HG02981 (cell line): ENCODE data around the gene CSTPP1.

Source experiments
- ATAC-seq: cut with Tn5 transposase; IDR thresholded peaks from one replicate; pipeline ENCODE4 v1.9.1; 2021; ENCODE audit warnings: mild to moderate bottlenecking, moderate library complexity; ENCODE audit not compliant: unreplicated experiment

CSTPP1 gene

DNA sequence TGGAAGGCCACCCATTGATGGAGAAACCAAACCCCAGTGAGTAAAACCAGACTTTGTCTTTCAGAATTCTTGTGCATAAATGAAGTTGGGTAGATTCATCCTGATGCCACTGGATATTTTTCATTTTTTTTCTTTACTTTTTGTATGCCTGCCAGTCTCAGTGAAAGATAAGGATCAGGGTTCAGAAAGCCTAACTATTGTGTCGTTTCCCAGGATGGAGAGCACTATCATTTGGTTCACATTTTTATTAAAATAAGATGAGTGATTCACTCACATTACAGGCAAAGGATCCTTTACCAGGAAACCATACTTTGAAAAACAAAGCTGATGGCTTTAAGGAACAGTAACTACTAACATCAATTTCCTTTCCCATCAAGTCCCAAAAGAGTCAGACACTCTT lies 188.1 kb downstream of the CSTPP1 start:
- no peak for ATAC-seq

DNA sequence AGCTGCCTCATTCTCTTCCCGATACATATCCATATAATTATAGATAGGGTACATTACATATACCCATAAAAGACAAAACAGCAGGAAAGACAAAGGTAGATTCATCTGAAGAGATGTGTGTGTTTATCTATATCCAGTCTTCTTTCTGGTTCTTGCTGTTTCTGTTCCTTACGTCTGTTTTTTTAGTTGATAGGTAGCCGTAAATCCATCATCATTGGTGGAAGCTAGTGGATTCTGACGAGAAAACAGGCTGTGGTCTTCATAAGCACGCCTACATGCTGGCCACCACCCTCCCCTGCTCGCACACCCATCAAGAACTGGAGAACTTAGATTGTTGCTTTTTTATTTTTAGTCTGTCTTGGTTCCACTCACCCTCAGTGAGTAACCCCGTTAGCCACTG lies 188.5 kb downstream of the CSTPP1 start:
- ATAC-seq: no peak

DNA sequence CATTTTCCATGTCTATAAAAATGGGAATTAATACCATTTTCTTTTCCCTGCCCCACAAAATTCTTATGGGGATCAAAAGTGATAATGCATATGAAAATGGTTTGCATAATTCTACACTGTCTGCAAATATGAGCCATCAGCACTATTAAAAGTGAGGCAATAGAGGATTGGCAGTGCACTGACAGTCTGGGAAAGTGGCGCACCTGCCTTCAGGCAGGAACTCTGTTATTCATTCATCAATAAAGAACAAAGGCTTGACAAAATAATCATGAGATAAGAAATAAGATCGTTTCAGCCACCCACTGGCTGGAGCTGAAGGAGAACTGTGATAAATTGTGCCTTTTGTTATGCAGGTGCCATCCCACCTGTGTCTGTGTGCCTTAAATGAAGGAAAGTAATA lies 190.7 kb downstream of the CSTPP1 start:
- ATAC-seq: no peak

DNA sequence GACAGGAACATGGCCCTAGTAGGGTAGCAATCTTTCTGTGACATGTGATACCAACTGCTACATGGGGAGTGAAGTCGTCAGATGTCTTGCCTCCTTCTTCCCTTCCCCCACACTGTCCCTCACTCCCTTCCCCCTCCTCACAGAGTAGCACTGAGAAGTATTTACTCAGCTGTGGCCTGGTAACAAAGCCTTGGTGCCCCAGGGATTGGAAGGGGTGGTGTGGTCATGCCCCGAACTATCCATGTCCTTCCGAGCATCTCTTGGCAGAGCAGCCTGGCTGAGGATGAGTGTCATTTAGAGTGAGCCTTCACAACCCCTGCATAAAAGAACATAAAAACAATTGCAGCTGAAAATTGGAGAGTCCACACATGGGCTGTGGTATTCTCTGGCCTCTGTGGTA lies 194.0 kb downstream of the CSTPP1 start:
- ATAC-seq: no peak

DNA sequence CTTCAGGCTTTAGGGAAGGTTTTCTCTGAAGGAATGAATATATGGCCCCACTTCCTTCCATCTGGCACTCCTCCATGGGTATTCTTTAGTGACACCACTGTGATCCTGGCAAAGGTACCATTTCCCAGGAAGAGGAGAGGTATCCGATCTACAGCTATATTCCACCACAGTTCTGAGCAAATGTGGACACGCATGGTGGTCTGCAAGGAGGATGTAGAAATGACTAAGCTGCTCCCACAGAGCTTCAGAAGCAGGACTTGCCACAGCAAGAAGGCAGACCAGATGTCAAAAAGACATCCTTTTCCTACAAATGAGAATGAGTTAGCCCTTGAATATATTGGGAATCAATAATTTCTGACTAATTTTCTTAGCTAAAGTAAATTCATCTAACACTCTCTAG lies 194.6 kb downstream of the CSTPP1 start:
- no peak for ATAC-seq

DNA sequence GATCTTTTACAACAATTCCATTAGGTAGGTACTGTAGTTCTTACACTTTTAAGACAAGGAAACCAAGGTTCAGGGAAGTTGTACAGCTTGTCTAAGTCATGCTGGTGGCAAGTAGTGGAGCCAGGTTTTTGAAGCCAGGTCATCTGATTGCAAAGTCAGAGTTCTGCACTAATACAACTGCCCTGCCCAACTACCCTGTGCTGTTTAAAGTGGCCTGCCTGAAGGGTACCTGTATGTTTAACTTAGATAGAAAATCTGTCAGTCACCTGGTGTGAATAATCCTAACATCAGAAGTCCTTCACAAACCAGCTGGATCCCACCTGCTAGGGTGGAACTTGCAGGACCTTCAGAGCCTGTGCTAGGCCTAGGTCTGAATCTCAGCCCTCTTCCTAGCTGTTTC lies 195.9 kb downstream of the CSTPP1 start:
- no peak for ATAC-seq

DNA sequence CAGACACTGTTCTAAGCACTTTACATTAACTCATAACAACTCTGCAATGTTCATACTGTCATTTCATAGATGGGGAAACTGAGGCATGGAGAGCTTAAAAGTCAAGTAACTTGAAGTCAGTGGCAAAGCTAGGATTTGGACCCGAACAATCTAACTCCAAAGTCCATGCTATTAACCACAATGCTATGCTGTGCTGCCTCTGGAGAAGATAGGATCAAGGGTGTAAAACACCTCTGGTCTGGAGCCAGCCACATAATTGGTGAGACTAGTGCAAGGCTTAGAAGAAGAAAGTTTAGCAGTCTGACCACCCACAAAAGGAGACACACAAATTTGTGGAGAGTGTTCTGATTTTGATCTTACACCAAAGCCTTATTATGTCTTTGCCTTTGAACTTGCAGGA lies 196.4 kb downstream of the CSTPP1 start:
- ATAC-seq: no peak

DNA sequence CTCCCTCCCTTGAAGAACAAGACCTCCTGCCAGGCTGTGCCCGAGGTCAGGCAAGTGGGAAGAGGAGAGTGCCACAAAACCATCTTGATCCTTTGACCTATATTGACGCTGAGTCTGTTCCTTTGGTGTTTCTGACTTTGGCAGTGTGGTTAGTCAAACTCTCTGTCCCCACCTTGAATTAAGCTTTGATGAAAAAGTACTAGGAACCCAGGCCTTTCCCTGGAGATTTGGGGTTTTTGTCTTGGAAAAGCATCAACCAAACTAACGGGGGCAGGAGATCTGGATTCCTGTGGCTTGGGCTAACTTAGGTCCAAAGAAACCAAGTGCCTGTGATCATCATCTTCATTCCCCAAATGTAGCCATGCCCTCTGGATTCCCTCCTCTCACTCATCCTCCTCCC lies 199.8 kb downstream of the CSTPP1 start:
- no peak for ATAC-seq

DNA sequence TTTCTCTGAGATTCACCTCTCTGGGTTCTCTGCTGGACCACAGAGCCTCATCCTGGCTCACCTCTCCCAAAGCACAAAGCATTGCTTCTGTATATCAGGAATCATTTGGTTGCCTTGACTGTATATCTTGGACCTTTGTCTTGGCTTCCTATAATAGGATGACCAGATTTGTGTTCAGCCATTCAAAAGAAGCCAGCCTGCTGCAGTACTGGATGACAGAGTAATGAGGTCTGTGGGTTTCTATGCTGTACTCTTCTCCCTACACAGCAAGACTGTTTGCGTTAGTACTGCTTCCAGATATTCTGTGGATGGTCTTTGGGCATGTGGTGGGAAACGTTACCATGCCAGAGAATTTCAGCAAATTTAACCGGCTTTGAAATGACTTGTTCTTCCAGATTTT lies 200.4 kb downstream of the CSTPP1 start:
- ATAC-seq: no peak

DNA sequence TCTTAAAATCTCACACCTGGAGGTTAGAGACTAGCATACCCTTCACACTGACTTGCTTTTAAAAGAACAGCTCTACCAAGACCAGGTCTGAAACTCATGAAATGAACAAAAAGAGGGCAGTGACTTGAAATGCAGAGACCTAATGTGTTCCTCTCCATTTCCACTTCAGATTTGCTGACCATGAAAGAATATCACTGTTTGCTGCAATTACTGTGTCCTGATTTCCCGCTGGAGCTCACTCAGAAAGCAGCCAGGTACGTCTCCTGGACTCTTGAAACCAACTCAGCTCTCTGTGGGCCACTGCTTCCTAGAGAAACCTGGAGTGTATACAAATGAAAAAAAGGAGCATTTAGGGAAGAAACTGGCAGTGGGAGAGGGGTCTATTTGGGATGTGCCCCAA lies 200.9 kb downstream of the CSTPP1 start:
- no peak for ATAC-seq

DNA sequence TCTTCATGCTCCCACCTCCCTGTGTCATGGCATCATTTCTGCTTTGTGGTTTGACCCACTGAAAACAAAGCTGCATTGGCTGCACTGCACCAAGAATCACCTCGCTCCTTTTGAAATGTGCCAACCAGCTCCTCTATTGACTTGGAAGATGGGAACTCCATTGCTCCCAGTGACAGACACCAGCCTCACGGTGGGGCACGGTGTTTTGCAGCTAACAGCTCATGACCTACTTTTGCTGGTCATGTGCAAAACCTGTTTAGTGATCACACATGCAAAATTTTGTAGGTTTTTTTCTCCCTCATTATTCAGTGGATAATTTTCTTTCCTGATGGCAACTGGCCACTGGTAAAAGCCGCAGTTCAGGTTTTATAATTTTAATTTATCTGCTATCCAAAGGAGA lies 203.3 kb downstream of the CSTPP1 start:
- no peak for ATAC-seq

DNA sequence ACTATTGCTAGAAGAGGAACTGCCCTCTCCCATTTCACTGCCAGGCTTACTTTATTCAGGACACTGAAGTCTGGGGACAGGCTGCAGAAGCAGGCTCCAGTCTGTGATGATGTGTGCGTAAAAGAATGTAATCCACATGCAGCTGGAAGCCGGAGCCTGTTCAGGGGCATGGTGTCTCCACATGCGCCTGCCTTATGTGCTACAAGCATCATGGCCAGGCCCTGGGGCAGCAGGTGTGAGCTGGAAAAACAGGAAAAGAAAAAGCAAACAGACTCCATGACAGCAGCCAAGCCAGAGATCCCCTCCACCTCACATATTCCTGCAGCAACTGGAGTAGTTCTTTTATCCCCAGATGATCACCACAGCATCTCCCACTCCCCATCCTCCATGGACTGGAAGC lies 206.8 kb downstream of the CSTPP1 start:
- no peak for ATAC-seq

DNA sequence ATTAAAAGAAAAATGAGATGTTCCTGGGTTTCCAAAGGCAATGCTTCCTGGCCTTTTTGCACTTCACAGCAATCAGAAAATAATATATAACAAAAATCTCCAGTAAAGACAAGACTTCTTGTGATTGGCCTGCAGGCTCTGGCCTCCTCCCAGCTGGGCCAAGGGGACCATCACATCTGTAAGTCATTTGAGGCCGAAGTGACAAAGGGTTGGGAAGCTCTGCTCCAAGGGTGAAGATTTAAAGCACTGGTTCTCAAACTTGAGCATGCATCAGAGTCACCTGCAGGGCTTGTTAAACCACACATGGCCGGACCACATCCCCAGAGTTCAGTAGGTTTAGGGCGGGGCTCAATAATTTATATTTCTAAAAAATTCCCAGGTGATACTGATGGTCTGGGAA lies 208.0 kb downstream of the CSTPP1 start:
- no peak for ATAC-seq

DNA sequence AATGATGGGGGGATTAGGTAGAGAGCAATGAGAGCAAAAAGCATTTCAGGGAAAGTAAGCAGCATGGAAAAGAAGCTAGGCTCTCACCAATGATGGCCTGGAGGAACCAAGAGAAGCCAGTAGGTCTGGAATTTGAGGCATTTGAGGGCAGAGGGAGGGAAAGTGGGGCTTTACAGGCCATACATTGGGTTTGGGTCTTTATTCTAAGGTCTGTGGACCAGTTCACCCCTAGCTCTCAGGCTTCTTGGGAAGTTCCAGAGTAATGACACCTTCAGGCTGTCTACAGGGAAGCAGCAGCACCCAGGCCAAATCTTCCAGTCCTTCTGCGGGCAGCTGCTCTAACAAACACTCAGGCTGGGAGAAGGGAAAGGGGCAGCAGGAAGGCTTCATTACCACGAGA lies 210.7 kb downstream of the CSTPP1 start:
- no peak for ATAC-seq

DNA sequence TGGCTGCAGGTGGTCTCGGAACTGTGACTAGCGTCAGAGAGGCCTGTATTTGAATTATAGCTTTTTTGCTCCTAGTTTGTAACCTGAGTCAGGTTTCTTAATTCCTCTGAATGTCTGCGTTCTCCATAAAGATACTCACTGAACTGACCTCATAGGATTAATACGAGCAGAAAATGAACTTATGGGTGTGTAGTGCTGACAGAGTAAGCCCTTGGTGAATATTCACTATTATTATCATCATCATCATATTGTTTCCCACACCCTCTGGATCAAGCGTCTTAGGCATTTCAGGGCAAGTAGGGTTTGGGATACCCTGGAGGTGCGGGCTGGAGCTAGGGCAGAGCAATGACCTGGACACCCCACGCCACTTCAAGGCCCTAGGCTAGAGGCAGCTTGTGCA lies 211.1 kb downstream of the CSTPP1 start:
- no peak for ATAC-seq

DNA sequence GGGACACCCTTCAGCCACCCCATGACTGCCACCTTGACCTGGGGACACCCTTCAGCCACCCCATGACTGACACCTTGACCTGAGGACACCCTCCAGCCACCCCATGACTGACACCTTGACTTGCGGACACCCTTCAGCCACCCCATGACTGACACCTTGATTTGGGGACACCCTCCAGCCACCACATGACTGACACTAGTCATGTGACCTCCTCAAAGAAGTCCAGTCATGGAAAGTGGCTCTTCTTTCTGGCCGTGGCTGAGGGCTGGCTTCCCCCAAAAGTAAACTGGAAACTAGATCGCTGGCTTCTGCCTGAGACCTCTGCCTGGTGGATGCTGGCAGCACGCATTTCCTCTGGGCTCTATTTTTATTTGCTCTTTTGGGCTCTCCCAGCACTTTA lies 211.7 kb downstream of the CSTPP1 start:
- no peak for ATAC-seq

DNA sequence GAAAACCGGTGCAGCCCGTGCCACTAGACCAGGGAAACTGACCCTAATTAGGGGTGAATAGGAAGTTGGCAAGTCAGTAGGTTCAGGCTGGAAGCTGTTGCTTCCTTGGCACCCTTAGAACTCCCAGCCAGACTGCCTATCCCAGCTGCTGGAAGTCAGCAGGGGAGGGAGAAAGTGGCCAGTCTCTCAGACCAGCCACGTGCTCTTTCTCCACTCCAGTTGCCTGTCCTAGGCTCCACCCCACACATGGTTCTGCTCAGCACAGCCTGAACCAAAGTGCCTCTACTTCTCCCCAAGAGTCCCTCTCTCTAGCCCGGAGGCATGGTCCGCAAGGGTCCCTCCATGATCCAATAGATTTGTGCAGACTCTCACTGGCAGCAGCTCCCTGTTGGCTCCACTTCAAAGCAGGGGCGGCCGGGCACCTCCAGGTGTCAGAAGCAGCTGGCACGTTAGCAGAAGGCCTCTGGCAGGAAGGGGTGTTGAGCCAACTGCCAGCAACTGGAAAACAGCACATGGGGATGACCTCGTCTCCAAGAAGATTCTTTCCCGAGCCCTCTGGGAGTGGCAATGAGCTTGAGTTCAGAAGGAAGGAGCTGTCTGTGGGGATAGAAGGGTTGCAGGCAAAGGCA lies 212.5 kb downstream of the CSTPP1 start:
- no peak for ATAC-seq

DNA sequence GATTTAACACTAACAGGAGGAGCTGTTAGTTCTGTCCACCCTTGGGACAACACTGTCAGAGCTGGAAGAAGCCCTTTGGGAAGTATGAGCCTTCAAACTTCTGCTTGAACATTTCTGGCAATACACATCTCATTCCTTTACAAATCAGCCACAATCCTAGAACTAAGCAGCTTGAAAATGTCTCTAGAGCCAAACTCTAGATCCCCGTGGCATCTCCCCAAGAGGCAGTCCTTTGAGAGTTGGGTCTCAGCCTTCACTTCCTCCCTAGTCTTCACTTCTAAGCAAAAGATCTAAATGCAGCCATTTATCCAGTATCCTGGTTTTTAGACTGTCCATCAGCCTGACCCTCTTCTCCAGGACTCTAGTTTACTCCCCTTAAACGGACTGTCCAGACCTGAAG lies 213.2 kb downstream of the CSTPP1 start:
- no peak for ATAC-seq

DNA sequence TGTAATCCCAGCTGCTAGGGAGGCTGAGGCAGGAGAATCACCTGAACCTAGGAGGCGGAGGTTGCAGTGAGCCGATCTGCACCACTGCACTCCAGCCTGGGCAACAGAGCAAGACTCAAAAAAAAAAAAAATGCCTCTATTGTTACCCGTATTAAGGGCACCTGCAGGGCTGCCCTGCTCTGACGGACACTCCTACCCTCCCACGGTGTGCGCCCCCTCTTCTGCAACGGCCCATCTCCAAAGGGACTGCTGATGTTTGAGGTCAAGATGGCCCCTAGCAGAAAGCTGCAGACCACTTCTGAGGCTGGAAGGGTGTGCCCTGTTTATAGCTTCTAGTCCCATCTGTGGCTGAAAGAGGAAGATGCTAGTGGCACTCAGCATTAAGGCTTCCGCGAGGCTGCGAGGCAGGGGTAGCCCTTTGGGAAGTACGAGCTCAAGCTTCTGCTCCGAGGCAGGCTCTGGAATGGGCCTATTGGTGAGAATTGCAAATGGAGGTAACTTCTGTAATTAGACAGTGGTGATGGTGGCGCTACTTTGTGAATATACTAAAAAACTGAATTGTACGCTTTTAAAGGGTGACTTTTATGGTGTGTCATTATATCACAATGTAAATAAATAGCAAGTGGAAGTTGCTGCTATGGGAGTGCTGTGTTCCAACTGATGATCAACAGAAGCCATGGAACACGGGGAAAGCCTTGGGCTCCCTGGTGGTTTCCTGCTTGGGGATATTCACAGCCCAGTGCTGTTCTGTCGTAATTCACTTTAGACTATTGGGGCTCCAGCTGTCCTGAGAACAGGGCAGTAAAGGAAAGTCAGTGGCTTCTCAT lies 215.8 kb downstream of the CSTPP1 start:
- no peak for ATAC-seq

DNA sequence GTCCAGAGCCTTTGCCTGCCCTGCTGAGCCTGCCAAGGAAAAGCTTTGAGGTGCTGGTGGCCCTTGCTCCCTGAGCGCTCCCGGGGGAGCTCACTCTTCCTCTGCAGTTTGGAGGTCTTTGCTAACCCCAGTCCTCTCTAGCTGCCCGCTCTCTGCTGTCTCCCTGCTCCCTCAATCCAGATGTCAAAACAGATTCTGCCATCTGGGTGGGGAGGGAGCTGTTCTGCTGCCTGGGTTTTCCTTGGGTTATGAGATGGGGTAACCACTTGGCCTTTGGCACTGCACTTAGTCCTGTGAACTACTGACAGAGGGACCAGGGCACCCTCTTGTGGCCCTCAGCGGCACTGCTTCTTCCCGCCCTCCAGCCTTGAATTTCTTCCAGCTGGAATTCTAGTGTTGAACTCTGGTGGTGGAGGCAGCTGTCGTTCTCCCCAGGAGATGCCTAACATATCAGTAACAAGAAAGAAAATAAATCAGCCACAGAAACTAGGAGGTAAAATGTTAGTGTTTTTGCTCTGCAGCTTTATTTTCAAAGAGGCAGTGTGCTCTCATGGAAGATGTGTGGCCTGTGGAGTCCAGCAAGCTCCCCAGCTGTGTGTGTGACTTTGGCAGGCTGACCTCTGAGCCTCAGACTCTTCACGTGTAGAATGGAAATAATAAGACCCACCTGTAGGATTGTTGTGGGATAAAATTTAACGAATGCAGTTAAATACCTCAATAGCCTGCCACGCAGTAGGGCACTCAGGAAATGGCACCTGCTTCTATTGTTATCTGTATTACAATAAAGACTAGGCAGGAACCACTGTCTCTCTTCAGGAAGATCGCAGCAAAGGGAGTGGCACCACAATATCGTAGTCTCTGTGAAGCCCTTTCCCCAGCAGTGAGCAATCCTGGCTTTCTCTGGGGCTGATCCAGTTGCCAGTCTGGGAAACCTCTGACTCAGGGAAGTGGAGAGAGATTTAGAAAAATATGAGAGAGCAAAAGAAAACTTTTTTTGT lies 216.7 kb downstream of the CSTPP1 start:
- no peak for ATAC-seq
